Peyer's patch (tissue), 4 donors: Measurements from ENCODE around the gene PHGDH.

Experiments used
- CTCF ChIP-seq, 6 experiments: fragments of 450-650 bp in 4 of 6; fragments of 200-600 bp in 2 of 6; sonication (generic) in 1 of 6; IDR thresholded peaks; one replicate each; pipeline ENCODE4 v1.5.1; 2017 to 2019; ENCODE audit warnings: antibody characterized with exemption in 6 of 6, mild to moderate bottlenecking in 3 of 6, moderate library complexity in 1 of 6
- POLR2A ChIP-seq, 2 donors: fragments of 450-650 bp; IDR thresholded peaks; one replicate each; pipeline ENCODE4 v1.5.1; 2017; ENCODE audit warnings: antibody characterized with exemption in 2 of 2, mild to moderate bottlenecking in 2 of 2, moderate library complexity in 2 of 2

GRCh38 chr1:119670898-119671297 lies 40.8 kb upstream of the PHGDH start:
- TF ChIP-seq CTCF (IDR thresholded peaks at IDR 0.05) (no peak), POLR2A (IDR thresholded peaks at IDR 0.05) (no peak)
